GM19035 (cell line): ENCODE measurements around the gene PEAK1.
"Not testable (repeated sequence)": the region's sequence is repeated elsewhere in the genome, so short reads cannot be mapped to it uniquely, and the experiment has no call there.

Experiments
- ATAC-seq: cut with Tn5 transposase; IDR thresholded peaks from one replicate; pipeline ENCODE4 v1.9.1; 2021; ENCODE audit not compliant: unreplicated experiment

The PEAK1 gene

GRCh38 chr15:77326366-77326765, 93.5 kb downstream of the PEAK1 start:
- no peak for ATAC-seq

DNA sequence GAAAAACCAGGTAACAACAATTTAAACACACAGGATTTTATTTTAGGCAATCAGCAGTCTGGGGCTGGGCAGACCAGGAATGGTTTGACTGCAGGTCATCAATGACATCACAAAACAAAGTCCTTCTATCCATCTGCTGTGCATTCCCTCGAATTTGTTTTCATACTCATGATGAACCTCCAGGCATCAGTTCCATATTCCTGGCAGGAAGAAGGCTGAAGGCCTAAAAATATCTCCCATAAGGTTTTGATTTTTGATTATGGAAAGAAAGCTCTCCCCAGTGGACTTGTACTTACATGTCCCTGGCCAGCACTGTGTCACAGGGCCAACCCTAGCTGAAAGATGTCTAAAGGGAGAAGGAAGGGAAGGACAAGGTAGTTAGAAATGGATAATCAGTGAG, 107.4 kb downstream of the PEAK1 start:
- ATAC-seq = no peak

- no peak for ATAC-seq
Observed at GRCh38 chr15:77311618-77312398, 108.1 kb downstream of the PEAK1 start.

GRCh38 chr15:77311020-77311419, 108.9 kb downstream of the PEAK1 start:
- no peak for ATAC-seq

DNA sequence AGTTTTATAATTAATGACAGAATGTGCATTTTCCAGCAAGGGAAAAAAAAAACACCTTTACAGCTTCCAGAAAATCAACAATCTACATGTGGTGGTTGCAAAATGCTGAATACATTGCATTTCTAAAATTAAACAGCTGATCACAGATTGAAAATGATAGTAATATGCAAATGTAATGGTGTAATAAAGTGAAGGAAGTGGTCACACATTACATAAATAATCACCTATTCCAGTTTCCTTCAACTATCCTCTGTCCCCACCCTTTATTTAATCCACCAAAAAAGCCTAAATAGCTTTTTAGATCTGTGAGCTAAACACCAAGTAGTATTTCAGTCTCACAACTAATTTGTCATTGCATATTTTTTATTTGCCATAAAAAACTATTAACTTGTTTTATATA, 110.5 kb downstream of the PEAK1 start:
- no peak for ATAC-seq

DNA sequence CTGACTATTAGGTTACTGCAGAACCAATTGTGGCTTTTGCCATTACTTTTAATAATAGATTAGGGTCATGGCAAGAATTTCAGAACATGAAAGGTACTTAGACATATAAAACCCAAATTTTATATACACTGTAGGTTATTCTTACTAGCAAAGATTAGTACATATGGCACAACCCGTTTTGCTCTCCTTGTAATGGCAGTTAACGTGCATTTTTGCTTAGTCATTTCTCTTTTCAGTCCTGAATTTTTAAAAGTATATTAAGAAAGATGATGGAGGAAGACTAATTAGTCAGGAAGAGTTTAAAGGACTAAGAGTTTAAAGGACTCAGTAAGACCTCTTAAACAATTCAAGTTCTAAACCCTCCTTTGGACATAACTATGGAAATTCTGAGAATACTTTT, 114.0 kb downstream of the PEAK1 start:
- ATAC-seq = no peak

DNA sequence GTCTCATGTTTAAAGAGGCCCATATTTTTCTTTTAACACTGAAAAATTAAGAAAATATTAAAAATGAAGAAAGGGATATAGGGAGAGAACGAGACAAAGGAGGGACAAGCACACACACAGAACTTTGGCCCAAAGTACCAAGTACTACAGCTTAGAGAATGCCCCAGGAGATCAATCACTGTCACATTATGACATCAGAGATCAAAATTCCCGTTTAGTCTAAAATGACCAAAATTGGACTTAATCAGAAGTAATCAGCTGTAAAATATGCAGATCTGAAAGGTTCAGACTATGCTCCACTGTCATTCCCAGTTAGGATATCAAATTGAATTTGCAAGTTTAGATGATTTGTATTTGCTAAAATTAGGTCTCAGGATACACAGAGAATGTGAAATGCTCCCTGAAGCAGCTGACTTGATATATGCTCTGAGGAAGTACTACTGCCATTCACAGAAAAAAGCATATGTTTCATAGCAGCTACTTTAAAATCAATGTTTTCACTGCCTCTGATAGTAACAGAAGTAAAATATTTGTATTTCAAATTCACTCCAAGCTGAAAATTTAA, 123.0 kb downstream of the PEAK1 start:
- no peak for ATAC-seq

DNA sequence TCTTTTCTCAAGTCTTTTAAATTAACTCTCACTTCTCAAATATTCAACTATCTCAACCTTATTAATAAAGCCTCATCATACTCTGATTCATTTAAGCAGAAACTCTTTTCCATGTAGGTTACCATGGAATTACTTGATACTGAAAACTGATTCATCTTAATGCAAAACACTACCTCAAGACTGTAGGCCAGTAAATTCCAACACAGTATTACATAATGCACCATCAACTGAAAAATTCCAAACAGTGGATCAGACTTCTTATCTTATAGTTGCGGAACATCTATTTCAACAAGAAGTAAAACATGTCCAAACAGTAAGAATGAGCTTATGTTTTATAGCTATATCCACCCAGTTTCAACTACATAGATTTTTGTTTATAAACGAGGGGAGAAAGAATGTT, 124.5 kb downstream of the PEAK1 start:
- no peak for ATAC-seq

DNA sequence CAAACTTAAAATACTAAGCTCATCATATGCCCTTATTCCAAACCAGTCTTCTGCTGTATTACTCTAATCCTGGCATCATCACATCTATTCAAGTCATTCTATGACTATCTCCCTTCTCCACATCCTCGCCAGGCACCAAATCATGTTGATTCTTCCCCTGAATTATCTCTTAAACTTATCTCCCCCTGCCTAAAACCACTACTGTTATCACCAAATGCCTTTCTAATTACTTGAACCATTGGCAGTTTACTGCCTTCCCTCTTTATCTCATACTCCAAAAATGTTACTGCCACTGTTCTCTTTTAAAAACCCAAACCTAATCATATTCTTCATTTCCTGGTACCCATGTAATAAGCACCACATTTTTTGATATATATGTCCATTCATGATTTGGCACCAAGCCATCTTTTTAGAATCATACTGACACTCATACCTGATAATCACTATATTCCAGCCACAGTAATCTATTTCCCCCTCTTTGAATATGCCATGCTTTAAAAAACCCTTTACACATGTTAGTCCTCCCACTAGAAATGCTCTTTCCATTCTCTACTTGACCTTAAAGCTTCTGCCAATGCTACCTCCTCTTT, 126.8 kb downstream of the PEAK1 start:
- ATAC-seq = no peak

DNA sequence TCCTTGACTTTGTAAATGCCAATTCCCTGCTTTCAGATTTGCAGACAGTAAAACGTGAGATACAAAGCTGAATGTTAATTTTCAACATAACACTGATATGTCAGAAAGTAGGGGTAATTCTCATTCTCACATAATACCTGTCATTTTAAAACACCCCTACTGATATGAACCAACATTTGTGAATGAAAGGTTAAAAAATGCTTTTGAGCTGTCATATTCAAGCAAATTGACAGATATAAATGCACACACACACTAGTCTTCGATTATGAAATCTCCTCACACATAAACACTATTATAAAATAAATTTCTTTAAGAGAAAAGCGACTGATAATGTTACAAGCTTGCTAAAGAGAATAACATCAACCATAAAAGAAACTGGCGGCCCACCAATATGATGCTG, 128.8 kb downstream of the PEAK1 start:
- ATAC-seq = no peak

DNA sequence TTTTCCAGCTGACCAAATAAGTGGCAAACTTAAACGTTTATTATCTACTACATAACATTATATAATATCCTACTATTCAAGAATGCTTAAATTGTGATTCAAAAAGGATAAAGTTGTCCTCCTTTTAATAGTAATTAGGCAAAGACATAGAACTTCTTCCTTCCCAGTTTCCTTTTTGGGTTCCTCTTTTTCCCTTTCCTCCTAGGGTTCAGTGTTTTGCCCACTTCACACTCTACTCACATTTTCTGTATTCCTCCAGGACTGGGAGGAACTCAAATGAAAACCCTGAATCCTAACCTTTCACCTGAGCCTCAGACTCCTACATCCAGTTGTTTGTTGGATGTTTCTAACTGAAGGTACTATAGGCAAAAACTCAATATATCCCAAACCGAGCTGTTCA, 132.5 kb downstream of the PEAK1 start:
- no peak for ATAC-seq

- ATAC-seq = no peak
Observed at GRCh38 chr15:77285057-77285997, 134.6 kb downstream of the PEAK1 start.

DNA sequence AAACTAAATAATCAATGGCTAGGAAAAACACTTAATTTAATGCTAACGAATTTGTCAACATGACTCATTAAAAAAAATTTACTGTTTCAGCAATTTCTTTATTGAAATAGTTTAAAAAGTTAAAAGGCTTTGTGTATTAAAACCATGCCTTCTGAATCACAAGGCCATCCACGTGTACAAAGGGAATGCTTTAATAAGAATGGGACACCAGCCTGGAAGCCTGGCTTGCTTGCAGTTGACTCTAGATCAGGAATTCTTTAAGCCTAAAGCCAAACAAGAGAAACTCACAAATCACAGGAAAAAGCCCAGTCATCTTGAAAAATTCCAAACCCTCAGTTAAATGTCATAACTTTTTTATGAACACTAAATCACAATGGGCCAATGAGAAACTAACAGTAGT, 137.6 kb downstream of the PEAK1 start:
- ATAC-seq = no peak

DNA sequence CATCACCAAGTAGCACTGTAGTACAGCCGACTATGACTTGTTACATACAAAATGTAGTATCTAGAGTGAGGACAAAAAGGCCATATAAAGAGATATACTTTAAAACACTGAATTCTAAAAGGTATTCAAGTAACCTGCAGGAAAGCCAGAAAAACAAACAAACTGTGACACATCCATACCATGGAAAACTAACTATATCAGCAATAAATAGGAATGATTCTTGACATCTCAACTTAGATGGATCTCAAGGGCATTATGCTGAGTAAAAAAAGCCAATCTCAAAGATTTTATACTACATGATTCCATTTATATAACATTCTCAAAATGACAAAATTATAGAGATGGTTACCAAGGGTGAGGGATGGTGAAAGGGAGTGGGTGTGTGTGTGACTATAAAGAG, 143.0 kb downstream of the PEAK1 start:
- no peak for ATAC-seq

DNA sequence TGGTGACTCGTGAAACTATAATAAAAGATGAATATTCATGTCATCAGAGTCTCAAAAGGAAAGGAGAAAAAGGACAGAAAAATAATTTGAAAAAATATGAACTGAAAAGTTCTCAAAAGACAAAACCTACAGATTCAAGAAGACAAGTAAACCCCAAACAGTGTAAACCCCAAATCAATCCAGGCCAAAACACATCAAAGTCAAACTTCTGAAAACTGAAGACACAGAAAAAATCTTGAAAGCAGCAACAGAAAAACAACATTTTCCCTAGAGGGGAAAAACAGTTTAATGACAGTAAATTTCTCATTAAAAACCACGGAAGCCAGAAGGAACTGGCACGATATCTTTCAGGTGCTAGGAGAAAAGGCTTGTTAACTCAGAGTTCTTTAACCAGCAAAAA, 143.8 kb downstream of the PEAK1 start:
- ATAC-seq = no peak

- not testable (repeated sequence) for ATAC-seq
Observed at GRCh38 chr15:77273136-77273535, 146.8 kb downstream of the PEAK1 start.

DNA sequence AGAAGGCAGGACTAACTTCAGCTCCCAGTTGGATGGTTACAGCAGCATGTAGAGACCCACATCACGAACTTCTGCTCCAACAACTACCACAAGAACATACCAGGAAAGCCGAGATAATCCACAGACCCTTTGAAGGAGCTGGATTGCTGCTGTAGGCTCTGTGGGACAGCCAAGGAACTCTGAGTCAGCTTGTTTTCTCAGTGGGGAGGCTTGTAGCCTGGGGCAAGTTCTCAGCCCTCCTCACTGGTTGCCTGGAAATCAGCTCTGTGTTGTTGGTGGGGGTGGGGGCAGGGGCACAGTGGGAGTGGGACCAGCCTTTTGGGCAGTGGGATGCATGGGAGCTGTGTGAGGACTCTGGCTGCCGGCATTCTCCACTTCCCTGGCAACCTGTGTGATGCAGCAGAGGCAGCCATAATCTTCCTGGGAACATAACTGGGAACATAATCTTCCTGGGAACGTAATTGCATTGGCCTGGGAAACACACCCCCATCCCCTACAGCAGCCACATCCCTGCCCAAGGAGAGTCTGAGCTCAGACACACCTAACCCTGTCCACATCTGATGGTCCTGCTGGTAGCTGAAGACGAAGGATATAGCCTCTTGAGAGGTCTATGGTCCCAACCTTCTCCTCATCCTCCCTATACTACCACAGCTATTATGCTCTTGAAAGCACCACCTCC, 153.1 kb downstream of the PEAK1 start:
- no peak for ATAC-seq

DNA sequence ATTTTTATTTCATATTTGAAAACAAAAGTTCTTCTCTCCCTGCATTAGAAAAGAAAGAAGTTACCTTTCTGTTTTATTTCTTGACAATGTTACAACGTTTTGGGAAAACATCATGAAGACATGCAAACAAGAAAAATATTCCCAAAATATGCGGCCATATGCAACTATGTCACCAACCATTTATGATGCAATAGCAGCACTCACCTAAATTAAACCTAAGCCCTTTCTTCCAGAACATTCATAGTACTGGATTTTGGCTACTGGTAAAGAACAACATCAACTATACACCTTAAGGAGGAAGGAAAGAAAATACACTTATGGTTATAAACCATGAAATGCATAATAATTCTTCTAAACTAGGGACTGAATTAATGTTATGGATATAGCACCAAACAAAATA, 164.5 kb downstream of the PEAK1 start:
- ATAC-seq = no peak

GRCh38 chr15:77251662-77252061, 168.2 kb downstream of the PEAK1 start:
- ATAC-seq = no peak

- no peak for ATAC-seq
Observed at GRCh38 chr15:77247116-77247515, 172.8 kb downstream of the PEAK1 start.
